NCI-H2196 (cell line): ENCODE measurements around the gene LCN1.
"Not testable (repeated sequence)": the region's sequence is repeated elsewhere in the genome, so short reads cannot be mapped to it uniquely, and the experiment has no call there.

Experiments used
- DNase-seq: peaks from one replicate; lab custom pipeline; 2025; ENCODE audit not compliant: unreplicated experiment; lab: John Stamatoyannopoulos, UW

The LCN1 gene

DNA sequence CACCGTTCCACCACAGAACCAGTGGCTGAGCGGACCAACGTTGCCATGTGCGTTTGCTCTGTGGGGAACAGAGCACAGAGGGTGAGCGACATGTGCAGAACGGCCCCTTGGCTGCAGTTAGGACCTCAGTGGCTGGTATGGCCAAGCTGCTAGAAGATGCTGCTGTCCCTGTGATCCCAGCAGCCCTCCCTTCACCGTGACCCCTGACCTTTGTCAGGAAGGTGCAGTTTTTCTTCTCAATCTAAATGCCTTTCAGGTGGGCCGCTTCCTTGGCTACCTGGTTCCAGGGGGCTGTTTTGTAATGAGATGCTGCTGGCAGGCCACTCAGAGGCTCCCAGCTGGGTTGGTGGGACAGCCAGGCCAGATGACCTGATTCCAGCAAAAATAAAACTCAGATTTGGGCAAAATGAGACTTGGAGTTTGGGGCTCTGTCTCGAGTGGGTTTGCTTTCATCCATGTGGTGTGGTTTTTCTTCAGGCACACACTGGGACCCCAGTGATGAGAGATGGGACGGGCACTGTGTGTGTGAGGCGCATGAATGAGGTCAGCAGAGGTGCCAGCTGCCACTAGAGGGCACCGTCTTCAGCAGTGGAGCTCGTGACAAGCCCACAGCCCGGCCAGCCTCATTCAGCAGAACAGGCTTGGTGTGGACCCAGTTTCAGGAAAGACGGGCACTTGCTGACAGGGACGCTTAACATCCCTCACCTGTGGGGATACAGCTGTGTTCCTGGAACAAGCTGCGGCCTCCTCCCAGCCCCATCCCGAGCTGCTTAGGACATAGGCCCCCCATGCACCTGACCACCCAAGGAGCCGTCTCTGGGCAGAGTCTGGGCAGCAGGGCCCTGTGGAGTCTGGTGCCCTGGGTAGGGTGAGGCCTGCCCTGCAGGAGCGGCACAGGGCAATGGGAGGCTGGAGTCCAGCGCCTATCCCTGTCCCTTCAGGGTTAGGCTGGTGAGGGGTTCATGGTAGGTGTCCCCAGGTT is 16.7 kb upstream of the LCN1 start:
- DNase-seq, result peak; percentile 50

DNA sequence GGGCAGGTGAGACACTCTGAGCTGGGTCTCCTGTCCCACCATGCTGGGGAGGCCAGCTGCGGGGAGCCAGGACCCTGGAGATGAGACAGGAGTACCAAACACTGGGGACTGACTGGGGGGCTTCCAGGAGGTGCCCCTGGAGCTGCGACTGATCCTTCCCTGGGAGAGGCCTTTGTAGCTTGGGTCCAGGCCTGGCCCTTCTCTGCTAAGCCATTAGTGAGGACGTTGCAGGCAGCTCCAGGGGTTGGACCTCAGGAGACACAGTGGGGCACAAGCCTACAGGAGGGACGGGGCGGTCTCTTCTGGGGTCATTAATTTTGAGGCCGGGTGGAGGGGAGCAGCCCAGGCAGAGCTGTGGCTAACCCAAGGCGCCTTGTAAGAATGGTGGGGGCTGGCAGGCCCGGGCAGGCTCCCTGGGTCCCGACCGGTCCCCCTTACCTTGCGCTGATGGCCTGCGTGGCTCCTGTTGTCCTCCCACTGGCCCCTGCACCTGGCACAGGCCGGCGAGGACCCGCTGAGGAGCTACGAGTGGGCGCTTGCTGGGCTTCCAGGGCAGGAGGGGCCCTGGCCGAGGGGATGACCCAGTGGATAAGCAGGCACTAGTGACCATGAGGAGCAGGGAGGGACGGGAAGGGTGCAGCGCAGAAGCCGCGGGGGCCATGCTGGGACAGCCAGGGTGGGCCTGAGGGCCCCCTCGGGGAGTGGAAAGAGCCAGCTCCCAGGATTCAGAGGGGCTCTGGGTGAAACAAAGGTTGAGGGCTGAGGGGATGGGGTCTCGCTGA is 15.6 kb upstream of the LCN1 start:
- no peak for DNase-seq

DNA sequence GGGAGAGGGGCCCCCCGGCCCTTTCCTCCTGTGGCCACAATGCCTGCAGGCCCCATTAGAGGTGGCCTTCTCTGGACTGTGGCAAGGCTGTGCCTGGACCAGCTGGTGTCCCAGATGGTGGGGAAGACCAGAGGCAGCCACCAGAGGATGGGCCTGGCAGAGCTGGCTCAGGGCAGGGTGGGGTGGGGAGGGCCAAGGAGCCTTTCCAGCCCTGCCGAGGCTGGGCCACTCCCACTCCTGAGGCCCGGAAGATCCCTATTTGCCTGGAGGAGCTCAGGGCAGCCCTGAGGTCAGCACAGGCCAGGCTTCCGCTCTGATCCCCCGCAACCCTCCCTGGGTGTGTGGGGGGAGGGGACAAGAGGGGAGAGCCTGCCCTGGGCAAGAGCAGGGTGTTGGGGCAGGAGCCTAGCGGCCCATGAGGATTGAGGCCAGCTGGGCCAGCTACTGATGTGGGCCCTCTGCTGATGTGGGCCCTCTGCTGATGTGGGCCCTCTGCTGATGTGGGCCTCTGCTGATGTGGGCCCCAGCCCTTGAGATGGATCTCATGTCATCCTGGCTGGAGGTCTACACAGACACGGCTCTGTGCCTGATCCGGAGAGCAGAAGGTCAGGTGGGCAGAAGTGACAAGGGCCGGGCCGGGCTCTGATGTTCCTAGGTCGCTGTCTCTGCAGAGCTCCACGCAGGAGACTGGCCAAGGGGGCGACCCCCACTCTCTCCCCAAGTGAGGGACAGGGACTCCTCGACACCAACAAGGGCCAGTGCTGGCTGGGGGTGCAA is 14.7 kb upstream of the LCN1 start:
- DNase-seq, result no peak

DNA sequence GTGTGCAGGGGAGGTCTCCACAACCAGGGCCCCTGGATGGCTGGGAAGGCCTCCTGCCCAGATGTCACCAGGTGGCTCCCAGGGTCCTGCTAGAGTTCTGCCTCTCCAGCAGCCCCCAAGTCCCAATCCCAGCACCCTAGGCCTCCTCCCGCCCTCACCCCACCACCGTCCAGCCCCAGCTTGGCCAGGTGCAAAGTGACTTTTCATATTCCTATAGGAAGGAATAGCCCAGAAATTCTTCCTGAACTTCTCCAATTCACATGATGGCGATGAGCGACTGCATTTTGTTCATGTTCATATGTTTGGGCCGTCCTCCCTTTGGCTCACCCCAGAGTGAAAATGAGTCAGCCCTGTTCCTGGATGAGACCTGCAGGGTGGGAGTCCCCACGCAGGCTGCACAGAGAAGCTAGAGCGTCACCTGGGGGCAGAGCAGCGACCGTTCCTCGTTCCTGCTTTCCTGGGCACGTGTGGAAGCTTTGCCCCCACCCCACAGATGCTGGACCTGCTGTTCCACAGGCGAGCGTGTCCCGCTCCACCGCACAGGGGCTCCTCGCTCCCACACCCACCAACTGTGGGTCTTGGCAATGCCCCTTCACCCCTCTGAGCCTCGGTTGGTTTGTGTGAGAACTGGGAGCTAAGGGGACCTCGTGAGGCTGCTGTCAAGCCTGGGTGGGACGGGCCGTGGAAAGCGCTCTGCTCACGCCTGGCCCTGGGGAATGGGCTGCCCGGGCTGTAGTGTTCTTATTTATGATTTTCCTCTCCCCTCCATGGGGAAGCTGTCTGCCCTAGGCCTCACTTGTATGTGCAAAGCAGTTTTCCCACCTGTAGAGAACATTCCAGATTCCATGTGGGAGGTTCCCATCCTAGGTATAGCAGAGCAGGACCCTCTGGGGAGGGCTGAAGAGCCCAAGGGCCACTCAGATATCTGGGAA is 13.9 kb upstream of the LCN1 start:
- DNase-seq, result no peak

DNA sequence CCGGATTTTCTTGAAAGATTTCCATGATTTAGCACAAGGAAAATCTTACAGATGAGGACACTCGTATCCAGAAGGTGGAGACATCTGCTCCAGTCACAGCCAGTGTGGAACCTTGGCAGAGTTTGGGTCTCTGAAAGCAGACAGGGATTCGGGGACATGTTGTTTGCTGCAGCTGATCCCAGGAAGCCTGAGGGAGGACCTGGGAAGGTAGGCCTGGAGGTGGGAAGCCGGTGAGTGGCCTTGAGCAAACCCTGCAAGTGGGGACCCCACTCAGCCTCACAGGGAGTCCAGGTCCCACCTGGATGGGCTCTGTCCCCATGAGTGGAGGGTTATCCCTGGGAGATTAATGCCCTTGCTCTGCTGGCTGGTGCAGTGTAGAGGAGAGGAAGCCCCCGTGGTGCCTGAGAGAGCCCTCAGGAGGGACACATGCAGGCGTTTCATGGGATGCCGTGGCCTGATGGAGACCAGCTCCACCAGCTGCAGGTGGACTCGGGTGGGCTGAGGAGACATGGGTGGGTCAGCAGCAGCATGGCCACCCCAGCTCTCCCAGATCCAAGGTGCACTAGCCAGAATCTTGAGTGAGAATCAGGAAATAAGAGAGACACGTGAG is 12.9 kb upstream of the LCN1 start:
- no peak for DNase-seq

DNA sequence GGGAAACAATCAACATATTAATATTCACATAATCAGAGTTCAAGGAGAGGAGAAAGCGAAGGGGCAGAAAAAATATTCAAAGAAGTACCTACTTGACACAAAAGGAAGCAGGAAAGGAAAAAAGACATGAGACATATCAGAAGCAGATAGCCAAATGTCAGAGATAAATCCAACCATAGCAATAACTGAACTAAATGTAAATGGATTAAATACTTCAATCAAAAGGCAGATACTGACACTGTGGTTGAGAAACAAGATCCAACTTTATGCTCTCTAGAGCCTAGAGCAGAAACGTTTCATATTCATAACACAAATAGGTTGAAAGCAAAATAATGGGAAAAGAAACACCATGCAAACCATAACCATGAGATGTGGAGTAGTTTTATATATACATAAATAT is 11.8 kb upstream of the LCN1 start:
- DNase-seq, result no peak

DNA sequence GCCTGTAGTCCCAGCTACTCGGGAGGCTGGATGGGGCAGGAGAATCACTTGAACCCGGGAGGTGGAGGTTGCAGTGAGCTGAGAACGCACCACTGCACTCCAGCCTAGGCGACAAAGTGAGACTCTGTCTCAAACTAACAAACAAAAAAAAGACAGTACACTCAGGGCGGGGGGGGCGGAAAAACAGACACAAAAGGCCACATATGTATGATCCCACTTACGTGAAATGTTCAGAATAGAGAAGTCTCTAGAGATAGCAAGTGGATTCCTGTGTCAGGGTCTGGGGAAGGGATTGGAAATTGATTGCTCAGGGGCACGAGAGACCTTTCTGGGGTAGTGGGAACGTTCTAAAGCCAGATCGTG is 9.0 kb upstream of the LCN1 start:
- DNase-seq, result no peak

DNA sequence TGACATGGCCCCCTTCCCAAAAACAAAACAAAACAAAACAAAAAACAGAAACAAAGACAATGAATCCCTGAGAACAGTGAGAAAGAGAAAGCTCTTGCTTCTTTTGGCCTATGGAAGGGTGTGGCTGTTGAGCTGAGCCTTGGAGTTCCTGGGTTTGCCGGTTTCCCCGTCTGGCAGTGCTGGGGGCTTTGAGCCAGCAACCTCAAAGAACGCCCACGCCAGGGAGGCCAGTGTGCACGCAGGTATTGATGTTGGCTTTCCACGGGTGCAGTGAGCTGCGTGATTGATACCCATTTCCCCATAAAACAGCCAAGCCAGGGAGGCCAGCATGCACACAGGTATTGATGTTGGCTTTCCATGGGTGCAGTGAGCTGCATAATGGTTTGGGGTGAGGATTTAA is 8.3 kb upstream of the LCN1 start:
- DNase-seq, result no peak

DNA sequence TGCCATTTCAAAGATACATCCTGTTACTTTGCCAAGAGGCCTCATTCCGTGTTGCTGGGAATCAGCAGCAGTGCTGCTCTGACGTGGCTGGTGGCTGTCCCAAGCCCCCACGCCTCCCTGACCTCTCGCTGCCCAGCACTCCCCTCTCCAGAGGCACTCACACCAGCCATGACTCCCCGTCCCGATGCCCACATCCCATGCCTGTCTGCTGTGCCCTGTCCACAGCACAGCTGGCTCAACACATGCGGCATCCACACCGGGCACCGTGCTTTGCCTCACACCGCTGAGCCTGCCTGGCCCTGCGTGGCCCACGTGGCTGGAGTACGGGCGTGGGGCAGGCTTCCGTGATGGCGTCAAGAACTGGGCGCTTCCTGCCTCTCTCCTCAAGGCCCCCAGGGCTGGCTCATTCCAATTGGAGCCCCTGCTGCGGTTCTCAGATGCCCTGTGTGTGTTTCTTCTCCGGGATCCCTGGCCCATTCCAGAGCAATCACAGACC is 7.8 kb upstream of the LCN1 start:
- no peak for DNase-seq

DNA sequence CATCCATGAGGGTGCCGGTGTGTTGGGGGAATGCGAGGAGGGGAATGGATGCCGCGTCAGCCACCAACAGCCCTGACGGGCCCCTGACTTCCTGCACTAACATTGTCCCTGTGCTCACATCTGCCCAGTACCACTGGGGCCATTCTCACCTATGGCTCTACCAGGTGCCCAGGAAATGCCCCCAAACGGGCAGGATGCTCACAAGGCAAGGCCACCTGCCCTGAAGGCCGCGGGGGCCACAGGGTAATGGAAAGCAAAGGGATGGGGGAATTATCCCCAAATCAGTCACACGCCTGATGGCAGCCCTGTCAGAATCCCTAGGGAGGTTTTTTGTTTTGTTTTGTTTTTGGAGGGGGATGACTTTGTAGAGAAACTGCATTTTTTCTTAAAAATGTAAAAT is 7.3 kb upstream of the LCN1 start:
- DNase-seq, result not testable (repeated sequence)

DNA sequence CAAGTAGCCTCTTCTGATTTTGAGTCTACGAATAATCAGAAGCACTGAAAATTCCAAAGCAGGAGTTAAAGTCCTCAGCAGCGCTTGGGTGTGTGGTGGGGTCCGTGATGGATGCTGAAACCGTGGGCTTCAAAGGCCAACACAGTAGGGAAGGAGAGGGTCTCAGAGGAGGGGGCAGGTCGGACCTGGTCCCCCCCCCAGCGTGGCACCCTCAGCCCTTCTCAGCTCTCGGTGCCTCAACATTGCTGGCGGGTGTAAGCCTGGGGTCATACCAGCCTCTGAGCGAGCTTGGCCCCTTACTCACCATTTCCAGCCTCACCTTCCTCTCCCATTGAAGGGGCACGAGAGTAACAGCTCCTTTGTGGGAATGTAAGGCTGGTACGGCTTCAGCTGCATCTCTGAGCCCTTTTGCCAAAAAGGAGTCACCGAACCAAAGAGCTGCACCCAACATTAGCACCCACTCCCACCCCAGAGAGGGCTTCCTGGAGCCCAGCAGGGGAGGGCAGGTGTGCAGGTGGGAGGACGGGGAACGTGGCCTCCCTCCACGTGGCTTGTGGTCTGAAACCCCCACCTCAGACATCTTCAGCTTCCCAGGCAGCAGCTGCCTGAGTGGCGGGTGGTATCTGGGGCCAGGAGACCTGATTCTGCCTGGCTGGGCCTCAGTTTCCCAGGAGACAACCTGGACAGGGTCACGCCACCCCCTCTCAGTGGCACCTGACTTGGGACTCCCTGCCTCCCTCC is 6.7 kb upstream of the LCN1 start:
- DNase-seq, result no peak

DNA sequence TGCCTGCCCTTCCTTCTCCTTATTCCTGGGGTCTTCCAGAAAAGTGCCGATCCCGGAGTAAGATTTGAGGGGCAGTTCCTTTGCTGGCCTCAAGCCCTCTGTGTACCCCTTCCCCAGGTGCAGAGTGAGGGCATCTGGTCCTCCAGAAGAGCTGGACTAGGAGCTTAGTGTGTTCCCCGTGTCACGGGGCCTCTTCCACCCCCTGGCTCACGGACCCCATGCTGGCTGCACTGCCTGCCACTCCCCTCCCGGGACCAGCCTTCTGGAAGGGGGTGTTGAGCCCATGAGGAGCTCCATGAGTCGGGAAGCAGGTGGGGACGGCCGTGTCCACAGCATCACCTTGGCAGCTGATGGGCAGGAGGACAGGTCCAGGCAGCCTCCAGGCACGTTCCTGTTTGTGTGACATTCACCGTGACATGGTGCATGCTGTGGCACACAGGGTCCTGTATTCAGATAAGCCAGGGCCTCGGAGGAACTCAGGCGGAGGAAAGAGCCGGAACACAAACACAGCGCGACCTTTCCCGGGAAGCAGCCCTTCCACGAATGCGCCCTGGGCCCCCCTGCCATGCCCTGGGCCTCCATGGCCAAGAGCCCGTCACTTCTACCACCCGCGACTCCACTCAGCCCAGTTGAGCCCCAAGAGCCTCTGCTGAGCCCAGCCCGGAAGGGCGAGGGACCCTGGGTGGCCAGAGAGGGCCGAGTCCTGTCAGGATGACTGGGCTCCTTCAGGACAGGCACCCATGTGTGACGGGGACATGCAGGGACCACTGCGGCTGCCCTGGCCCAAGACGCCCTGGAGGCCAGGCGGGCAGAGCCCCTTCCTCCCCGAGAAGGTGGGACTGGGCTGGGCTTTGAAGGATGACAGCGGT is 5.9 kb upstream of the LCN1 start:
- DNase-seq, result no peak

DNA sequence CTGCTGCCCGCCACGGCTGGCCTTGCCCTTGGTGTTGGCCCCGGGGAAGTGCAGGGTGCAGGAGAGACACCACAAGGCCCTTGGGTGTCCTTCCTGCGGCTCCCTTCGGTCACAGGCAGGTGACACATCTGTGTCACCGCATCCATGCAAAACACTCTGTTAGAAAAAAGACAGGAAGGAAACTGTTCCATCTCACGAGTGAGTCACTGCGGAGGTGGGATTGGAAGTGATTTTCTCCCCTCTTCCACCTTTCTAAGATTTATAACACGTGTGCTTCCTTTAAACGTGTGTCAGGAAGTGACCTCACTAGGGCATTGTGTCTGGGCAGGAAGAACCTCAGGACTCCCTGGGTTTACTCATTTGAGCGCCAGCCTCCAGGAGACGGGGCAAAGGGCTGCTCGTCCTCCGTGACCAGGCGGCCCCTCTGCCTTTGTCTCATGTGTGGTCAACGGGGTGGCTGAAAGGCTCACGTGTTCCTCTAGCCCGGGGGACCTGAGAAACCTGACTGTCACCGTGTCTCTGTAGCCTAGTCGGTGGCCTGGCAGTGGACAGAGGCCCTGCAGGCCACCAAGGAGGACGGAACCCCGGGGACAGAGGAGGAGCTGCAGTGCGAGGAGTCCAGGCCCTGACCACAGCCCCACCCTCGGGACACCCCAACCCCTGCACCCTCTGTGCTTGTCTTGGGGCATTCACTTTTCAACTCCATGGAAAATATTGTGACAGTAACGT is 4.9 kb upstream of the LCN1 start:
- no peak for DNase-seq

DNA sequence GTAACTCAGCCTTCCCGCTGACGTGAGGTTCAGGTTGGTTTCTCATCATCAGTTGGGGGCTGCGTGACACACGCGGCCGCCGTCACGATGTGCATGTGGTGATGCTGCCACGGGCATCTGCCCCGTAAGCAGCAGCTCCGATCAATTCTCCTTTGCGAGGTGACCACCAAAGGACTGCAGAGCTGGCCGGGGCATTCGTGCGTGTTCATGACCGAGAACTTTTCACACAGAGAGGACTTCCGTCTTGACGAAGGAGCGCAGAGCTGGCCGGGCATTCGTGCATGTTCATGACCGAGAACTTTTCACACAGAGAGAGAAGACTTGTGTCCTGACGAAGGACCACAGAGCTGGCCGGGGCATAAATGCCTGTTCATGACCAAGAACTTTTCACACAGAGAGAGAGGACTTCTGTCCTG is 3.8 kb upstream of the LCN1 start:
- no peak for DNase-seq

DNA sequence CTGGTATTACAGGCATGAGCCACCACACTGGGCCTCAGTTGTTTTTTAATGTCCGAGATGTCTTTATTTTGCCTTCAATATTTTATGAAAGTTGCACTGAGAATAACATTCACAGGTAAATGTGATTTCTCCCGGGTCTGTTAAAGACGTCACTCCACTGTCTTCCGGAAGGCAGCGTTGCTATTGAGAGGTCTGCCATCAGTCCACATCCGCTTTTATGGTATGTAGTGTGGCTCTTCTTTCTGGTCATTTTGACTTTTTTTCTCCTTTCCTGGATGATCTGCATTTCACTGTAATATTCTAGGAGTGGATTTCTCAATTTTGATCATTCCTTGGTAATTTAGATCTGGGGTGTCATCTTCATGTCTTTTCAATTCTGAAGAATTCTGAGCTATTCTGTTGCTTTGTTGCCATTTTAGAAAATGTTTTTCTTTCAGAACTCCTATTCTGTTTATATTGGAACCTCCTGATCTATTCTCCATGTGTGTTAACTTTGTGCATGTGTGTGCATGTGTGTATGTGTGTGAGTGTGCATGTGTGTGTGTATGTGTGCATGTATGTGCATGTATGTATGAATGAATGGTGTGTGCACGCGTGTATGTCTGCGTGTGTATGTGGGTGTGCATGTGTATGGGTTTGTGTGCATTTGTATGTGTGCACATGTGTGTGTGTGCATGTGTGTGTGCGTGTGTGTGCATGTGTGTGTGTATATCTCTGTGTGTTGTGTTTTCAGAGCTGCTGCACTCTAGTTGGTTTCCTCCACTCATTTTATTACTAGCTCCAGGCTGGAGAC is 1.9 kb upstream of the LCN1 start:
- no peak for DNase-seq

DNA sequence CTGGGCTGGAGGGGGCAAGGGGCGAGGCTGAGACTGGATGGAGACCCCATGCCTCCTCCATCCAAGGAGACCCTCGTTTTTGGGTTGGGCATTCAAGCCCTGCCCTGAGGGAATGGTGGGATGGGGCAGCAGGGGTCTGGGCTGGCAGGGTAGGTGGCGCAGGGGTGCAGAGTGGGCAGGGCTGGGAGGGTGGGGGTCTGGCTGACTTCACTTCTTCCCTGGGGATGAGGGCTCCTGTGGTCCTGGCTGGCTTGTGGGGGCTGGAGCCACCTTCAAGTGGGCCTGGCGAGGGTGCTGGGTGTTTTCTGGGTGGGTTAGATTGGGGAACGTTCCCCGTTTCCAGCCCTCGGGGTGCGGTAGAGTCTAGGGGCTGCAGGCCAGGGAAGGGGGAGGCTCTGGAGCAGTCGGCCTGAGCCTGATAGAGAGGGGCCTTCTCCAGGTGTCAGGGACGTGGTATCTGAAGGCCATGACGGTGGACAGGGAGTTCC is 412 bp downstream of the LCN1 start:
- no peak for DNase-seq
